ENCODE data around the gene GPC3.

- no peak for TF ChIP-seq POLR2AphosphoS5 (IDR thresholded peaks at IDR 0.05)
- no peak for TF ChIP-seq CTCF (IDR thresholded peaks at IDR 0.05)
- no peak for TF ChIP-seq POLR2A (IDR thresholded peaks at IDR 0.05)
Observed at GRCh38 chrX:133985164-133985966, at the start of gene GPC3.
